Measurements from ENCODE around the gene USH1G. TPM values are rescaled to one million over a fixed set of nuclear protein-coding genes. Genes with fewer than 3 reads are reported as not detected.

Gene USH1G
- total RNA-seq, 1 experiment from 2014 or later: 2.7 TPM

GRCh38 chr17:74868251-74868907 is 54.7 kb downstream of the USH1G start:
- Histone ChIP-seq H3K23ac (ENCODE audit: insufficient read length, low read depth, low read length) (no peak overlapping the region), H3K56ac (ENCODE audit: insufficient read length, low read depth, low read length) (no peak overlapping the region), H3K14ac (ENCODE audit: insufficient read depth, low read length) (no peak overlapping the region), H4K8ac (replicated peaks; ENCODE audit: insufficient read length, low read depth, low read length) (no peak overlapping the region), H3K4me2 (ENCODE audit: insufficient read depth, insufficient read length, low read length) (no peak overlapping the region), H3K9me3 (ENCODE audit: control insufficient read depth, low read depth, low read length) (no peaks in the 10 kb centered on the region), H3K27me3 (ENCODE audit: insufficient read depth, low read length) (no peaks in the 10 kb centered on the region), H3K18ac (ENCODE audit: insufficient read length, low read depth, low read length) (no peak overlapping the region), H4K91ac (ENCODE audit: insufficient read length, low read depth, low read length) (no peak overlapping the region), H2BK12ac (ENCODE audit: insufficient read length, low read depth, low read length) (no peak overlapping the region), H2AFZ (ENCODE audit: low read length) (no peak overlapping the region), H2AK5ac (ENCODE audit: insufficient read length, low read length) (no peak overlapping the region), H3K9ac (ENCODE audit: extremely low read depth, insufficient read length, low read length) (no peak overlapping the region), H3K23me2 (ENCODE audit: insufficient read length, low read depth, low read length, poor library complexity, severe bottlenecking) (peaks cover 8% of the 10 kb centered on the region), H3K79me2 (ENCODE audit: insufficient read depth, low read length) (no peaks in the 10 kb centered on the region), H2BK5ac (ENCODE audit: insufficient read length, low read length) (no peak overlapping the region), H3K4me1 (ENCODE audit: insufficient read depth, low read length) (0 out of 2 replicates have a peak, but pooled peaks cover 2% of the 10 kb centered on the region), H4K5ac (ENCODE audit: insufficient read length, low read depth, low read length) (no peak overlapping the region), H4K20me1 (ENCODE audit: control insufficient read depth, insufficient read depth, insufficient read length) (no peaks in the 10 kb centered on the region), H3K79me1 (ENCODE audit: insufficient read depth, low read depth, low read length, poor library complexity, severe bottlenecking) (no peaks in the 10 kb centered on the region), H3K27ac (ENCODE audit: insufficient read length, low read depth, low read length) (no peak overlapping the region), H3T11ph (ENCODE audit: low read length) (no peak overlapping the region), H2BK120ac (ENCODE audit: low read depth, low read length, poor library complexity, severe bottlenecking) (no peak overlapping the region), H2BK20ac (ENCODE audit: low read depth, low read length, poor library complexity, severe bottlenecking) (no peak overlapping the region), H2BK15ac (ENCODE audit: low read depth, low read length) (no peak overlapping the region), H3K4ac (ENCODE audit: low read depth, low read length) (no peak overlapping the region)
- H3K27ac Mint-ChIP-seq: peak overlapping the region in 1 of 3 experiments; percentile 0; a peak in 1 of 7 replicates
- no CpG with 5 or more reads among the region's 12 CpGs for WGBS (ENCODE audit: extremely low coverage, insufficient read length, low lambda C conversion rate)
- peaks cover 1 to 29% (median 26%) of the 10 kb centered on the region in 3 experiments; a peak in 4 of 7 replicates for H3K36me3 Mint-ChIP-seq (ENCODE audit: insufficient read depth in 1 of 3, low read depth in 3 of 3)
- no peak overlapping the region; a peak in 1 of 5 replicates for H3K4me3 Mint-ChIP-seq
- no peak for DNase-seq
- TF ChIP-seq CTCF (conservative IDR thresholded peaks at IDR 0.05): no peak
- peaks cover 19 to 28% of the 10 kb centered on the region in 2 experiments for H3K4me1 Mint-ChIP-seq
- H3K9me3 Mint-ChIP-seq: no peaks in the 10 kb centered on the region
- H3K27me3 Mint-ChIP-seq (ENCODE audit: low read depth): no peaks in the 10 kb centered on the region; the same call in 1 of the 2 replicates

All from H9 (cell line).